GM12875 (cell line): ENCODE data around the gene CCL20.

Source experiments
- H3K4me3 ChIP-seq: one replicate; pipeline ENCODE4 v1.5.1; 2011; ENCODE audit warnings: low read depth, low read length, control low read depth
- CTCF ChIP-seq: IDR thresholded peaks from 2 replicates; pipeline ENCODE4 v1.5.1; 2011; ENCODE audit warnings: low read depth, mild to moderate bottlenecking, control low read depth, inconsistent platforms, low read length, moderate library complexity, borderline replicate concordance; ENCODE audit not compliant: insufficient read depth

The CCL20 gene

GRCh38 chr2:227816507-227817294, 3.1 kb downstream of the CCL20 start:
- no peak for TF ChIP-seq CTCF
- no peak overlapping the region for H3K4me3 ChIP-seq

- no peak overlapping the region for H3K4me3 ChIP-seq
- no peak for TF ChIP-seq CTCF
Measured at GRCh38 chr2:227817336-227817735, 3.7 kb downstream of the CCL20 start.

- TF ChIP-seq CTCF: no peak
- no peak overlapping the region for H3K4me3 ChIP-seq
Measured at GRCh38 chr2:227817850-227818674, 4.4 kb downstream of the CCL20 start.

- H3K4me3 ChIP-seq: no peak overlapping the region
- no peak for TF ChIP-seq CTCF
Measured at GRCh38 chr2:227818675-227819397, 5.2 kb downstream of the CCL20 start.

GRCh38 chr2:227819398-227819697, 5.7 kb downstream of the CCL20 start:
- TF ChIP-seq CTCF: no peak
- H3K4me3 ChIP-seq: no peak overlapping the region

GRCh38 chr2:227821043-227821942, 7.7 kb downstream of the CCL20 start:
- no peak for TF ChIP-seq CTCF
- no peak overlapping the region for H3K4me3 ChIP-seq
